NCI-H345 treated with DMSO at 0.1 percent for 48 hours (cell line): Measurements from ENCODE around the gene IRX4.

Experiments used
- DNase-seq: peaks from one replicate; lab custom pipeline; 2025; ENCODE audit not compliant: unreplicated experiment; lab: John Stamatoyannopoulos, UW

Gene IRX4

GRCh38 chr5:1914471-1914870, 31.7 kb upstream of the IRX4 start:
- no peak for DNase-seq

- DNase-seq: no peak
Measured at GRCh38 chr5:1913578-1913977, 30.9 kb upstream of the IRX4 start.

- no peak for DNase-seq
Measured at GRCh38 chr5:1912951-1913565, 30.3 kb upstream of the IRX4 start.

DNA sequence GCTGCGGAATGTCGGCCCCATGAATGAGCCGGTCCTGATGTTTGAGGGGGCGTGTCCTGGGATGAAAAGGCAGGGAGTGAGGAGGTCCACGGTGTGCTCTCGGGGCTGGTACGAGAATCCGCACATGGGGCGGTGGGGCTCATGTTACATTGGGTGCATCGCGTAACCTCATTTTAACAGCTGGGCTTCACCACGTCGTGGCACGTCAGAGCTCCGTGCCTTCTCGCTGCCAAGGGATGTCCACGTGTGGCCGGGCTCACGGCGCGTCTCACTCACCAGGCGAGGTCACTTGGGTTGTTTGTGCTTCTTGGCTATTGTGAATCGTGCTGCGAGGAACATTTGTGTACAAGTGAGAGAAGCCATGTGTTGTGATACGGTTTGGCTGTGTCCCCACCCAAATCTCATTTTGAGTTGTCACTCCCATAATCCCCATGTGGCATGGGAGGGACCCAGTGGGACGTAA, 29.1 kb upstream of the IRX4 start:
- no peak for DNase-seq

- no peak for DNase-seq
Measured at GRCh38 chr5:1910861-1911772, 28.4 kb upstream of the IRX4 start.

GRCh38 chr5:1910081-1910760, 27.5 kb upstream of the IRX4 start:
- DNase-seq: no peak

- no peak for DNase-seq
Measured at GRCh38 chr5:1909346-1909985, 26.7 kb upstream of the IRX4 start.

GRCh38 chr5:1908931-1909330, 26.2 kb upstream of the IRX4 start:
- no peak for DNase-seq

GRCh38 chr5:1907616-1908015, 24.9 kb upstream of the IRX4 start:
- DNase-seq: no peak

DNA sequence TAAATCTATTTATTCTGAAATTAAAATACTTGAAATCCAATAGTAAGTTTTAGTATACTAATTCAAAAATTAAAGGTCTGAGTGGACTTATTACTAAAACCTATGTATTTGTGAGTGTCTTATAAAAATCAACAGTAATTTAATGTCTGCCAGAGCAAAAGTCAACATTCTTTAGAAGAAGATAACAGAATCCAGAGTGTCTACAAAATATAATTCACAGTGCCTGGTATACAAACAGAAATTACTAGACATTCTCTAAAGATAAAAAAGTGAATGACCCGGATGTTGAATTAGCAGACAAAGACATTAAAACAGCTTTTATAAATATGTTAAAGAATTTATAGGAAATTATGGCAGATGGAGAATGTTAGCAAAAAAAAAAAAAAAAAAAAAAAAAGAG, 22.4 kb upstream of the IRX4 start:
- DNase-seq: no peak

- DNase-seq: no peak
Measured at GRCh38 chr5:1901983-1902382, 19.3 kb upstream of the IRX4 start.

GRCh38 chr5:1901061-1901460, 18.3 kb upstream of the IRX4 start:
- DNase-seq: no peak

- no peak for DNase-seq
Measured at GRCh38 chr5:1899201-1899600, 16.5 kb upstream of the IRX4 start.

DNA sequence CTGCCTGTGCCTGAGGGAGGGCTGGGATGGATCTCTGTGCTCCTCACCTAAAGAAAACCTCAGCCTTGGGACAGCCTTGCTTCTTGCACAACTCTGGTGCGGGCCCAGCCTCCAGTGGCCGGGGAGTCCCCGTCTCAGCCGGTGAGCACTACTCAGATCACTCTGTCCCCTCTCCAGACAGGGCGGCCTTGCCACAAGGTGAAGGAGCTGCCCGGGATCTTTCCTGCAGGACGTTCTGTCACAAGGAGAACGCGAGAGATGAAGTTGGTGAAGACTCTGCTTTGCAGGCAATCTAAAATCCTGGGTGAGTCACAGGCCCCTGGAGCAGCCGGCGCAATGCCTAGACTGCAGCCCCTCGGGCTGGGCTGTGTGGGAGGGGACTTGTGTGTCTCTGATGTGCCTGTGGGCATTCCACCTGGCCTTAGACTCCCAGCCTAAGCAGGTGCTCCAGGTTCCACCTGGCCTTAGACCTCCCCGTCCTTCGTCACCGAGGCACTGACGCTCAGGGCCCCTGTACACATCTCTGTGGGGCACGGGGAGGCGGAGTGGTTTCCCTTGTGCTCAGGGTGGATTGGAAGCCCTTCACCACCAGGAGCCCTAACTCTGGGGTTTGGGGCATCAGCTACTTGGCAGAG, 15.2 kb upstream of the IRX4 start:
- no peak for DNase-seq

DNA sequence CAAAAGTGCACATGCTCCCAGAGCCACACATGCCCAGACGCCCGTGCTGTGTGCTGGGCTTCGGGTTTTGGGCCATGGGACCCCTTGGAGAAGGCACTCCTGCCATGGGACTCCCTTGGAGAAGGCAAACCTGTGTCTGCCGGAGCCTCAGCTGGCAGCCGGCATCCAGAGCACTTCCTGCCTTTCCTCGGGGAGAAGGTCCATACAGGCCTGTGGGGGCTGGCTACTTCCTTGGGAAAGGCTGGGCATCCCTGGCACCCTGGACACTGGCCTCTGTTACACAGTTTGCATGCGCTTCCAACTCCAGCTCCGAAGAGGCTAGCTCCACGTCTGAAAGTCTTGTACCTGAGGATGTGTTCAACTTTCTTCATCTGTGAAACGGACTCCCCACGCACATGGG, 14.7 kb upstream of the IRX4 start:
- no peak for DNase-seq

DNA sequence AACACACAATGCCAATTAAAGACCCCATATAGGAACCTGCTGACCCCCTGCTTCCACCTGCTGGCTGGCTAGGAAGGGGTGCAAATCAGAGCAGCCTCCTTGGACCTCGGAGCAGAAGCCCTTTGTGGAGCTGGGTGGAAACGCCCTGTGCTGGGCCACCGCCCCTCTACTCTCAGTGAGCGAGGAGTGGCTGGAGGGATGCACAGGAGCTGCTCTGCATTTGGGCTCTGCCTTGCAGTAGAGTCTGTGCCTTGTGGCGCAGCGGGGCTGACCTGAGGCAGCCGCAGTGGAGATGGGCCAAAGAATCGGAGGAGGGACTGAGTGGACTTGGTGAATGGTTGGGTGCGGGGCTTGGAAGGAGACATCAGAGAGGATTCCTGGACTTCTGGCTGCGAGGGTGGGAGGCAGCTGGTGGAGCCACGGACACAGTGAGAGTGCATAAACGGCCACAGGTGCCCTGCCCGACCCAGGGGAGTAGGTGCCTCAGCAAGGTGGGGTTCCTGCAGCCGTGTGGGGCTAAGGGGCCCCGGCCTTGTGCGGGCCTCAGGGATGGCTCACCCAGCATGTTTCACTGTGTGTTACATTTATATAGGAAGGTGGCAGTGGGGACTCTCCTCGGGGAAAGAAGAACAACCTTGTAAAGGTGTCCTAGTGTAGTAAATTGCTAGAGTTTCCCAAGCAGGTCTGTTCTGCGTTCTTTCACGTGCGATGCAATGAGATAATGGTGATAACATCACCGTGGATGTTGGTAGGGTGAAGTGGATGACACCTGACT, 14.1 kb upstream of the IRX4 start:
- no peak for DNase-seq

- no peak for DNase-seq
Measured at GRCh38 chr5:1895739-1896420, 13.2 kb upstream of the IRX4 start.

- no peak for DNase-seq
Measured at GRCh38 chr5:1894243-1894642, 11.5 kb upstream of the IRX4 start.

DNA sequence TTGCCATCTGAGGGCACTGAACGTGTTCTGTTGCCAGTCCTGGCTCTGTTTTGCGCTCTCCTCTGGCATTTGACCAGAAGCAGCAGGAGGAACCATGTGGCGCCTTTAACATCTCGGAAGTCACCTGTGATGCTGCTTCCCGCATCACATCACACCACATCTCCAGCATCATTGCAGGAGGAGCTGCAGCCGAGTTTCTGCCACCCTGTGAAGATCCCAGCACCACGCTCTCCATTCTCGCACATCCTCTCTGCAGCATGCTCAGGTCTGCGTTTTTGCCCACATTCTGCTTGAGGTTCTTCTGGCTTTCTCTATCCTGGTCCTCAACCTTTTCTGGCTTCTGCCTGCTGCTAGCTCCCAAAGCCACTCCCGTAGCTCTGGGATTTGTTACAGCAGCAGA, 11.0 kb upstream of the IRX4 start:
- DNase-seq: no peak
